GM12892 (cell line): Measurements from ENCODE around the gene CALCOCO2.

Experiments
- POLR2A ChIP-seq: IDR thresholded peaks from 2 replicates; pipeline ENCODE4 v1.6.1; 2011; ENCODE audit warnings: low read depth, low read length, control low read depth
- POLR2AphosphoS5 ChIP-seq: IDR thresholded peaks from 2 replicates; pipeline ENCODE4 v1.6.1; 2011; ENCODE audit warnings: low read depth, low read length, control low read depth
- TAF1 ChIP-seq: IDR thresholded peaks from 2 replicates; pipeline ENCODE4 v1.6.1; 2011; ENCODE audit warnings: low read depth, mild to moderate bottlenecking, control low read depth, low read length, borderline replicate concordance

DNA sequence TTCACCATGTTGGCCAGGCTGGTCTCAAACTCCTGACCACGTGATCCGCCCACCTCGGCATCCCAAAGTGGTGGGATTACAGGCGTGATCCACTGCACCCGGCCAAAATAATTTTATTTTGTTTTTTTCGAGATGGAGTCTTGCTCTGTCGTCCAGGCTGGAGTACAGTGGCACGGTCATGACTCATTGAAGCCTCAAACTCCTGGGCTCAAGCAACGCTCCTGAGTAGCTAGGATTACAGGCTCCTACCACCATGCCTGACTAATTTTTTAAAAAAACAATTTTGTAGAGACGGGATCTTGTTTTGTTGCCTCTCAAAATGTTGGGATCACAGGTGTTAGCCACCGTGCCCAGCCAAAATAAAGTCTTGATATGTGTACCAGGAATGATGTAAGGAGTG lies 11.4 kb upstream of the CALCOCO2 start:
- TF ChIP-seq POLR2A (no peak), TAF1 (no peak), POLR2AphosphoS5 (no peak)
